Limb (tissue), 2 donors: Measurements from ENCODE around the gene CNNM1.

Experiments used
- DNase-seq, 2 donors: peaks; one replicate each; pipeline ENCODE4 v3.0.0-alpha.2; 2016; ENCODE audit errors: extremely low spot score in 2 of 2

CNNM1 gene

GRCh38 chr10:99337311-99337811 lies 8.2 kb downstream of the CNNM1 start:
- DNase-seq = no peak

- no peak for DNase-seq
Measured at GRCh38 chr10:99337901-99338300, 8.7 kb downstream of the CNNM1 start.

- DNase-seq = no peak
Measured at GRCh38 chr10:99339077-99339476, 9.9 kb downstream of the CNNM1 start.

GRCh38 chr10:99339563-99340047 lies 10.4 kb downstream of the CNNM1 start:
- no peak for DNase-seq

DNA sequence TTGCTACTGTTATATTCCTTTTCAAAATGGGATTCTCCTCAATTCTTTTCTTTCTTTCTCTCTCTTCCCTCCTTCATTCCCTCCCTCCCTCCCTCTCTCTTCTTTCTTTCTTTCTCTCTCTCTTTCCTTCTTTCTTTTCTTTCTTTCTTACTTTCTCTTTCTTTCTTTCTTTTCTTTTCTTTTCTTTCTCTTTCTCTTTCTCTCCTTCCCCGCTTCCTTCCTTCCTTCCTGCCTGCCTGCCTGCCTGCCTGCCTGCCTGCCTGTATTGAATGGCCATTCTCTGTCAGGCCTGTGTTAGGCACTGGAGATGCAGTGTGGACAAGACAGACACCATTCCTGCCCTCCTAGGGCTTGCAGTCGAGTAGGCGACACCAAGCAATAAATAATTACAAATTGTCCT lies 11.5 kb downstream of the CNNM1 start:
- no peak for DNase-seq

DNA sequence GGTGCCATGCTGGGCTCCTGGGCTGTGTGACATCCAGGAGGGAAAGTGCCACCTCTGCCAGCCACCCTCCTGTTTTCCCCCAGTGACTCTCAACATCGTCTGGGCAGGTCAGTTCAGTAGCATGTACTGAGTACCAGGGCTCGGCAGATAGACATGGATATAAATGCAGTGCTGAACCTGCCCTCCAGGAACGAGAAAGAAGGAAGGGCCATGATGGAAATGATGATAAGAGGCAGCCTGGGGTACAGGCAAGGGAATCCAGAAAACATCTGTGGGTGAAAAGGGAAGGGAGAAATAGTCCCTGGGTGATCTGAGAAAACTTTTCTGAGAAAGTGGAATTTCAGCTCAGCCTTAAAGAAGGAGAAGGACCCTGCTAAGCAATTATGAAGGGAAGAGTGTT lies 12.1 kb downstream of the CNNM1 start:
- DNase-seq = no peak

DNA sequence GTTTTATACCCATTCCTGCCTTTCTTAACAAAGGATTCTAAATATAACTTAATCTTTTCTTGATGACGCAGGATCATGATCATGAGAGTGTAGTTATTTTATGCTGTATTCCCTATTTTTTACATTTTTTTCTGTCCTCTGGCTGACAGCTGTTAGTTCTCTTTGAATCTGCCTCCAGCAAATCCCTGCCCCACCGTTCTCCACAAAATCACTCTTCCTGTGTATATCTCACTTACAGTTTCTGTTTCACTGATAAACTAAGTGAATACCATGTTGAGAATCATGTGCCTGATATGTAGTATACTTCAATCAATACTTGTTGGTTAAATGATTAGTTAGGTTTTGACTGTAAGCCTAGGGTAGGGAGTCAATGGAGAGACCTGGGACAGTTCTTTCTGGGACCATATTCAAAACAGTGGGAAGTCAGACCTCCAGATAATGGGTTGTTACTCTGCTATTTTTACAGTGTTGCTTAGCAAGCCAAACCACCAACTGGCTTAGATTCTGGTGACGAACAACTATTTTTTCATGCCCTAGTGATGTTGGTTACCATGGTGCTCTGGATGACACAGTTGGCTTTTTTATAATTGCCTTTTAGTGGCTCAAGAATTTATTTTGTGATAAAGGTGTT lies 12.8 kb downstream of the CNNM1 start:
- DNase-seq = peak in 1 of 2 donors; percentile 20

GRCh38 chr10:99343262-99343661 lies 14.1 kb downstream of the CNNM1 start:
- DNase-seq = no peak

DNA sequence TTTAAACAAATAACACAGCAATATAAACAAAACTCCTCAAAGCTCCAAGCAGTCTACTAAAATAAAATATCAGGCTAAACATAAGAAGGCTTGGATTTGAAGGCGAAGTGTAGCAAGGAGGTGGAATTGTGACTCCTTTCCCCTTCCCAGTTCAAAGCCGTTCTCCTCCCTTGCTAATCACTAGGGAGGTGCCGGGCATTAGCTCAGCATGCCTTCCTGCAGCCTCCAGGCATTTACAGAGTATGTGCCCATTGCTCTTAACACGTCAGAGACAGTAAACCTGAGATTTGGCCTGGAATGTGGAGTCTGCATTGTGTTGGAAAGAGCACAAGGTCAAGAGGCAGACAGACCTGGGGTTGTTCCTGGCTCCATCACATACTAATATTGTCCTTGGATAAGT lies 15.6 kb downstream of the CNNM1 start:
- DNase-seq = no peak

DNA sequence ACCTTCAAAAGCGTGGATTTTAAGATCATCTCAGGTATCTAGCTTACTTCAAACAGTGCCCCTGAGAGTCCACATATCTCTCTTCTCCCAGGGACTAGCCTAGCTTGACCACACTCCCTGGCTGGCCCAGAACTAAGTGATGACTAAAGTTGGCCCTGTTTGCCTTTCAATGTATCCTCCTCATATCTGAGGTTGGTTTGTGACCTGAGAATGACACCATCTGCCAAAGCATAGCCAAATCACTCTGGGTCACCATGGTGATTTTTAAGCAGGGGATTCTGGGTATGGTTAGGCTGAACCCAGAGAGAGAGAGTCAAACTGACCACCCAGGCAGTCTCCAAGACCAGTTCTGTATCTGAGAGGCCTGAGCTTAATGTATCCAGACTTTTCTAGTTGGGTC lies 16.2 kb downstream of the CNNM1 start:
- no peak for DNase-seq

GRCh38 chr10:99346247-99346646 lies 17.1 kb downstream of the CNNM1 start:
- DNase-seq = no peak

DNA sequence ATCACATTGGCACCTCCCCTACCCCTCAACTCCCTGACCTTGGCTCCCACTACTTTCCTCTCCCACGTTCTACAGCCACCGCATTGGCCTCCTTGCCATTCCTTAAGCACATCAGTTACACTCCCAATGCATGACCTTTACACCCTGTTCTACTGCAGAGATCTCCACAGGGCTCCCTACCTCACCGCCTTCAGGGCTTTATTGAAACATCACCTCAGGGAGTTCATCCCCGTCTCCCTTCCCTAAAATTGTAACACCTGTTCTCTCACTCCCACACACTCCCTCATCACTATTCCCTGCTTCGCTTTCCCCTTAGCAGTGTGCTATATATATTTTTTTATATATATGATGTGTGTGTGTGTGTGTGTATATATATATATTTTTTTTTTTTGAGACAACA lies 18.5 kb downstream of the CNNM1 start:
- DNase-seq = no peak

DNA sequence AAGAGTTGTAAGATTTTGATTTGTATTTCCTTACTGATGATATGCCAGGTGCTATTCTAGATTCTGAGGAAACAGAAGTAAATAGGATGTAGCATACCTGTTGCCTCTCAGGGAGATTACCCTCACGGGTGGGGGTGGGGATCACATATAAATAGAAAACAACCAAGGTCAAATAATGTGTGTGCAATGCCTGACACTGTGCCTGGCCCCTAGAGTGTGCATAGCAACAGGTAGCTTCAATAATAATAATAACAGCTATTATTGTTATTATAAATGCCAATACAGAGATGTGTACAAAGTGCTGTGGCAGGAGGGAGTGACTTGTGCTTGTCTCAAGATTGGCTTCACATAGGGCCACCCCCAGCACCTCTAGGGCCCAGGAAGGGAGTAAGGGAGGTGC lies 24.0 kb downstream of the CNNM1 start:
- DNase-seq = no peak

DNA sequence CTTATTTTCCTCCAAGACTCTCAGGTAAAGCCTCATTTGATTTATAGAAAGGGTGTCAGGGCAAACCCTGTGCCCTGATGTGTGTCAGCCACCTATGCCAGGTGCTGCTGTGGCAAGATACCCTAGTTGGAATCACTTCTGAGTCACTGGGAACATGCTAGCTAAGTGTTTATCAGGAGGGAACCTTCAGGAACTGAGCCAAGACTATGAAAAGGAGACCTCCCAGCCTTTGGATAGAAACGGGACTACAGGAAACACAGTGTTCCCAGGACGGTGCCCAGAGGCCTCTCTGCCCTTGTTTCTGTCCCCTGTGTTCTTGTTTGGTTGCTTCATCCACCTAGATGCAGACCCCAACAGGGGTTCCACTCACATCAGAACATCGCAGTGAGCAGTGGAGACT lies 28.5 kb downstream of the CNNM1 start:
- no peak for DNase-seq

DNA sequence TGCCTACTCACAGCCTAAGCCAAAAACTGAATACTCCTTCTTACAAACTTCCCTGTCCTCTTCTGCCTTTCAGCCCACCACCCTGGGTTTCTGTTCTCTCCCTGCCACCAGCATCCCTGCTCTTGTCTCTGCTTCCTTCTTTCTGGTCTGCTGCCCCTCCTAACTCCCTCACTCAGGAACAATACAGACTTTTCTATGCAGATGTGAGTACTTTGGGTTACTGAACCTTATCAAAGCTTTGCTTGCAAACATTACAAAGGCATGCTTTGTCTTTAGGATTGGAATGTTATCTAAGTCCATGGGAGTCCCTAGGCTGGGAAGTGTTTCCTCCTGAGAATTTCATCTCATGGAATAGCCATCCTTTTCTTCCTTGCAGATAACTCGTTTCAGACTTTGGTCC lies 28.9 kb downstream of the CNNM1 start:
- DNase-seq = no peak

- no peak for DNase-seq
Measured at GRCh38 chr10:99360934-99361333, 31.8 kb downstream of the CNNM1 start.

GRCh38 chr10:99364125-99364524 lies 35.0 kb downstream of the CNNM1 start:
- no peak for DNase-seq

DNA sequence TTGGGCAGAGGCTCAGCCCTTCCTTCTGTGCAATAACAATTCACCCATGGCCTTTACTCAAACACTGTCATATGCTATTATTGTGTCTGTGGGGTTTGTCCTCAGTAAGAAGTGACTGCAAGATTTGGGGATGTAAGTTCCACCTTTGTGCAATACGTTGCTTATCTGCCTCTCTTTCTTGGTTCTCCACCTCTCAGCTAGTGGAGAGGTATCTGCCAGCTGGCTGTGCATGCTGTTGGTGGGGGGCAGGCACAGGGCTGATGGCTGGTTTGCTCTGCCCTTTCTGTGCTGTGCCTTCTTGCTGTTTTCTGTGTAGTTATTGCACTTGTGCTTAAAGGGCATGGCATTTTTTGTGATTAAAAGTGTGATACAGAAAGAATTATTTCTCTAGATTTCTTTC lies 36.2 kb downstream of the CNNM1 start:
- no peak for DNase-seq

- DNase-seq = no peak
Measured at GRCh38 chr10:99365736-99366135, 36.6 kb downstream of the CNNM1 start.

- DNase-seq = no peak
Measured at GRCh38 chr10:99366666-99367065, 37.5 kb downstream of the CNNM1 start.

DNA sequence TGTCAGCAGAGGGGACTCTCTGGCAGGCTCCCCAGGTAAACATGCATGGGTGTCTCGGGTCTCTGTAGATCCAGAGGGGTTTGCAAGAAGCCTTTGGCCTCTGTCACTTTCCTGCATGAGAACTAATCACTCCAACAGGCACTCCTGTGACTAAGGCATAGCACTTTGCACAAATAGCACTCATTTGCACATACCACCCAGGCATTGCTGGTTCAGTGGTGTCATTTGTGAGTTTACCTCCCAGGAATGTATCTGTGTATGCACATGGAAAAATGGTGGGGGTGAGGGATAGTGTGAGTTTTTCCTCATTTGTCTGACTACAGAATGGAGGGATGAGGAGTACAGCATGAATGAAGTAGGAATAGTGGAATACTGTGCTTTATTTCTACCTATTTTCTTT lies 39.5 kb downstream of the CNNM1 start:
- DNase-seq = no peak

DNA sequence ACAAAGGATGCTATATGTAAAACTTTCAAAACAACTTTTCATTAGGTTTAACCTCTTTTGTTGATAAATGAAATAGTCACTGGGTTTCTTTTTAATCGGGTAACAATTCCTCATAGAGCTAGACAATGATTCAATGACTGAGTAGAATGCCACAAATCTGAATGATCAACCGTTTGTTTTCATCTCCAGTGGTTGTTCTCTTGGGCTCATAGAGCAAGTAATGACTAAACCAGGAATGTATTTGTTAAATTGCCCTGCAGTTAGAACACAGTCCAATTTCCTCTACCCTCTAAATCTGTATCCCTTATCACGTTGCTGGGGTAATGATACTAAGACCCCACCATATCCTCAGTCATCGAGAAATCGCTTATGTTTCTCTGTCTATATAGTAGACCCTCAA lies 40.0 kb downstream of the CNNM1 start:
- no peak for DNase-seq

DNA sequence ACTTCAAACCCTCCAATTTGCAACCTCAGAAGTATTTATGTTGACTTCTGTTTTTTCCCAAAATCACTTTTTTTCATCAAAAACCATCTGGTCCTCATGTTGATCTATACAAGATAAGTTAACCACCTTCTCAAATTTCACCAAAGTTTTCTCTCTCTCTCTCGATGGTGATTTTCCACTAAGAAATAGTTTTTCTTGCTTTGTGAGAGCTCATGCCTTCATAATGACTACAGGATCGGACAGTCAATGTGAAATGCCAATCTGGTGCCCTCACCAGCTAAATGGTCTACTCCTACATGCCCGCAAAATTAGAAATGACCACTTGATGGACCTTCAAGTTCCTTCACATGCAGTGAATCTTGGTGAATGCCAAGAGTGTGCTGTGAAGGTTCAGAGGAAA lies 40.4 kb downstream of the CNNM1 start:
- DNase-seq = no peak

DNA sequence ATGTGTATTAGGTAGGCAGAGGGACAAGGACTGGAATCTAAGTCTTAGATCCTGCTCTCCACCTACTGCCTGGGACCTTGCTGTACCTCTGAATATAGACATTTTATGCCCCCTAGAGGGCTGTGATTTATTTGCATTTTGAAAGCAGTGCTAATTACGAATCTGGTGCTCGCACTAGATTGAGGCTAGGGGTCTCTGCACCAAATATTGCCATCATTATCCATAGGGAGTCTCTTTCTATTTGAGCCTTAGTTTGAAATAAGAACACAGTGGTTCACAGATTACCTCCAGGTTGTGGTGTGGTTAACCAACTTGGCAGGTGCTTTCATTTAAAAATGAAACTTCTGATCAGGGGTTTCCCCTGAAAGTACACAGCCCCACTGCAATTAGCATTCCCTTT lies 41.8 kb downstream of the CNNM1 start:
- no peak for DNase-seq
